PC-9 (cell line): ENCODE data around the gene GALNT10. TPM values are rescaled to one million over a fixed set of nuclear protein-coding genes. Genes with fewer than 3 reads are reported as not detected.

Experiments used
- BruUV-seq: library from RNA; stranded (reverse); fragments of 400-500 nt; replicated peaks from 2 replicates; lab custom pipeline; 2021; lab: Mats Ljungman, UMichigan
- CTCF ChIA-PET: fragments of 300-600 bp; sonication (Branson Sonifier 250); formaldehyde crosslinking; loops from one replicate; lab custom pipeline; 2022; ENCODE audit warnings: antibody characterized with exemption; lab: Charles Lee
- POLR2A ChIA-PET: fragments of 300-600 bp; sonication (Branson Sonifier 250); formaldehyde crosslinking; loops from one replicate; lab custom pipeline; 2022; ENCODE audit warnings: antibody characterized with exemption; ENCODE audit not compliant: unreplicated experiment; lab: Charles Lee
- DNase-seq, 2 experiments: peaks; one replicate each; pipeline versions ENCODE4 v3.0.0 to v3.0.0-alpha.2; 2015 to 2022; ENCODE audit warnings: mixed read lengths in 1 of 2
- H2AFZ ChIP-seq: fragments of 200-600 bp; sonication (generic); 2 replicates; pipeline ENCODE4 v1.8.1; 2017; ENCODE audit warnings: antibody characterized with exemption
- H3F3A ChIP-seq: fragments of 200-600 bp; sonication (generic); 2 replicates; pipeline ENCODE4 v1.8.1; 2017; ENCODE audit warnings: antibody characterized with exemption, mild to moderate bottlenecking, low read depth; ENCODE audit not compliant: insufficient read depth
- H3K27ac ChIP-seq: fragments of 200-600 bp; sonication (generic); 2 replicates; pipeline ENCODE4 v1.6.1; 2016; ENCODE audit warnings: mixed run types
- H3K27me3 ChIP-seq: fragments of 200-600 bp; sonication (generic); 2 replicates; pipeline ENCODE4 v1.6.1; 2016; ENCODE audit warnings: low read depth, mixed run types; ENCODE audit not compliant: insufficient read depth
- H3K36me3 ChIP-seq: fragments of 200-600 bp; sonication (generic); 2 replicates; pipeline ENCODE4 v1.6.1; 2016; ENCODE audit warnings: low read depth, mixed run types
- H3K4me1 ChIP-seq: fragments of 200-600 bp; sonication (generic); replicated peaks from 2 replicates; pipeline ENCODE4 v1.6.1; 2016; ENCODE audit warnings: mixed run types; ENCODE audit not compliant: insufficient read depth
- H3K4me2 ChIP-seq: fragments of 200-600 bp; sonication (generic); 2 replicates; pipeline ENCODE4 v1.6.1; 2017; ENCODE audit warnings: mixed run types
- H3K4me3 ChIP-seq: fragments of 200-600 bp; sonication (generic); 2 replicates; pipeline ENCODE4 v1.6.1; 2016; ENCODE audit warnings: mixed run types
- H3K79me2 ChIP-seq: fragments of 200-600 bp; sonication (generic); 2 replicates; pipeline ENCODE4 v1.6.1; 2017; ENCODE audit warnings: low read depth, mixed run types
- H3K9me2 ChIP-seq: fragments of 200-600 bp; sonication (generic); 2 replicates; pipeline ENCODE4 v1.8.1; 2017; ENCODE audit warnings: mild to moderate bottlenecking; ENCODE audit not compliant: insufficient read depth
- H3K9me3 ChIP-seq: fragments of 200-600 bp; sonication (generic); 2 replicates; pipeline ENCODE4 v1.8.1; 2016; ENCODE audit warnings: low read depth; ENCODE audit not compliant: insufficient read depth
- H4K20me1 ChIP-seq: fragments of 200-600 bp; sonication (generic); 2 replicates; pipeline ENCODE4 v1.8.1; 2017; ENCODE audit not compliant: insufficient read depth
- CTCF ChIP-seq: fragments of 200-600 bp; sonication (generic); conservative IDR thresholded peaks from 2 replicates; pipeline ENCODE4 v1.6.1; 2017; ENCODE audit warnings: mixed run types, antibody characterized with exemption, mild to moderate bottlenecking, moderate library complexity
- EZH2 ChIP-seq: fragments of 200-600 bp; sonication (generic); IDR thresholded peaks from 2 replicates; pipeline ENCODE4 v1.8.0; 2017; ENCODE audit warnings: antibody characterized with exemption, low read depth
- intact Hi-C: fragments of 100-400 bp; cut with micrococcal nuclease; formaldehyde crosslinking; loops from one replicate; pipeline ENCODE4 v1.10.0; 2022; ENCODE audit not compliant: unreplicated experiment
- total RNA-seq: library from RNA; stranded (reverse); gene quantifications from 2 replicates; pipeline ENCODE4 v1.2.3, GENCODE V29; 2021

GALNT10 gene
- total RNA-seq, 1 experiment from 2014 or later: 101 TPM

GRCh38 chr5:154395407-154396106 is 205.0 kb downstream of the GALNT10 start:
- TF ChIP-seq EZH2 (no peak), CTCF (no peak)
- H3K4me2 ChIP-seq: peak overlapping the region; percentile 26
- H3K36me3 ChIP-seq: peaks cover 4% of the 10 kb centered on the region
- peak overlapping the region; percentile 85 for H3K27ac ChIP-seq
- H2AFZ ChIP-seq: no peak overlapping the region
- H3K4me1 ChIP-seq: peaks cover 34% of the 10 kb centered on the region
- H3K9me2 ChIP-seq: no peaks in the 10 kb centered on the region
- DNase-seq: peak; percentile 83 to 90
- intact Hi-C loops: loop anchor here (2.0 kb wide), 2 partner anchors 197 to 205 kb away; partner anchors contain the start of gene GALNT10
- BruUV-seq: no TSS peak
- H3K79me2 ChIP-seq: peaks cover 6% of the 10 kb centered on the region; the same call in 1 of the 2 replicates
- H3K9me3 ChIP-seq: no peaks in the 10 kb centered on the region
- ChIA-PET CTCF (interaction anchor here (0.5 to 0.6 kb wide), 3 partner anchors 109 to 320 kb away, joined by 3 to 5 read pairs (median 3); no protein-coding TSS in a partner anchor), POLR2A (interaction anchor here (0.5 to 0.6 kb wide), 2 partner anchors 61 to 100 kb away, joined by 3 to 6 read pairs; no protein-coding TSS in a partner anchor)
- no peaks in the 10 kb centered on the region for H4K20me1 ChIP-seq
- no peak overlapping the region for H3K4me3 ChIP-seq
- peaks cover 32% of the 10 kb centered on the region; the same call in 1 of the 2 replicates for H3F3A ChIP-seq
- H3K27me3 ChIP-seq: no peaks in the 10 kb centered on the region

GRCh38 chr5:154396128-154396527 is 205.6 kb downstream of the GALNT10 start:
- peaks cover 34% of the 10 kb centered on the region for H3K4me1 ChIP-seq
- peaks cover 4% of the 10 kb centered on the region for H3K36me3 ChIP-seq
- H3K4me2 ChIP-seq: peak overlapping the region; percentile 14
- H3K27ac ChIP-seq: peak overlapping the region; percentile 39; the same call in 1 of the 2 replicates
- no peaks in the 10 kb centered on the region for H3K9me2 ChIP-seq
- BruUV-seq: no TSS peak
- CTCF ChIA-PET: no interaction called here
- intact Hi-C loops: no loop called here
- H4K20me1 ChIP-seq: no peaks in the 10 kb centered on the region
- H3K79me2 ChIP-seq: peaks cover 6% of the 10 kb centered on the region; the same call in 1 of the 2 replicates
- TF ChIP-seq CTCF: no peak
- no peak for TF ChIP-seq EZH2
- no peaks in the 10 kb centered on the region for H3K27me3 ChIP-seq
- peaks cover 32% of the 10 kb centered on the region; the same call in 1 of the 2 replicates for H3F3A ChIP-seq
- no peak overlapping the region for H2AFZ ChIP-seq
- DNase-seq: no peak
- POLR2A ChIA-PET: interaction anchor here (0.6 kb wide), 1 partner anchor 60 kb away, joined by 3 read pairs; no protein-coding TSS in a partner anchor
- H3K4me3 ChIP-seq: no peak overlapping the region
- H3K9me3 ChIP-seq: no peaks in the 10 kb centered on the region

GRCh38 chr5:154397652-154398406 is 207.3 kb downstream of the GALNT10 start:
- Histone ChIP-seq H3F3A (peaks cover 32% of the 10 kb centered on the region; the same call in 1 of the 2 replicates), H3K36me3 (peaks cover 7% of the 10 kb centered on the region; the same call in 1 of the 2 replicates), H4K20me1 (no peaks in the 10 kb centered on the region), H3K9me3 (no peaks in the 10 kb centered on the region), H3K79me2 (peaks cover 6% of the 10 kb centered on the region; the same call in 1 of the 2 replicates), H3K4me1 (peaks cover 34% of the 10 kb centered on the region), H3K4me2 (no peak overlapping the region), H3K27me3 (no peaks in the 10 kb centered on the region), H3K4me3 (no peak overlapping the region), H3K9me2 (no peaks in the 10 kb centered on the region), H2AFZ (no peak overlapping the region), H3K27ac (no peak overlapping the region)
- DNase-seq: no peak
- POLR2A ChIA-PET: no interaction called here
- BruUV-seq: no TSS peak
- CTCF ChIA-PET: no interaction called here
- intact Hi-C loops: no loop called here
- TF ChIP-seq CTCF (no peak), EZH2 (no peak)
